ENCODE results near the gene DMD. TPM values are rescaled to one million over a fixed set of nuclear protein-coding genes. Genes with fewer than 3 reads are reported as not detected.

Gene DMD
- total RNA-seq, 3 donors from 2014 or later (not counting 1 experiment from before 2014, with no cell fraction given), result not detected

DNA sequence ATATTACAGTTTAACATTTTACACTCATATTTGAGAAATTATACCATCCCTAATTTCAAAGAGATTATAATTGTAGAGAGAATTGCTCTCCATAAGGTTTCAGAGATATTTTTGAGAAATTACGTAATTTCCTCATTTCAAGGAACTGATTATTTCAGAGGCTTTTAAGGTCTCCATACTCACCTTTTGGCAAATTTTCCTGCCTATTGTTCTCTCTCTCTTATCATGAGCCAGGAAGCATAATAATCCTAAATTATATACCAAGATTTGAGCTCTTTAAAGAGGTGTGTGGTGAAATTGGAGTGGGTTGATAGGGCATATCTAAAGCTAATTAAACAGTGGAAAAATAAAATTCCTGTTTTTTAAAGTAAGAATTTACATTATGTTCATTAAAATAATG, 1890.6 kb downstream of the DMD start:
- ATAC-seq, result no peak
- intact Hi-C loops (cut with micrococcal nuclease), result no loop called here
- H3K36me3 Mint-ChIP-seq, result no peaks in the 10 kb centered on the region
- no peaks in the 10 kb centered on the region for H3K4me1 Mint-ChIP-seq
- no peaks in the 10 kb centered on the region for H3K27me3 Mint-ChIP-seq (ENCODE audit: low read depth in 2 of 2)
- Histone ChIP-seq H3K36me3 (ENCODE audit: control insufficient read depth, insufficient read depth, low read length) (no peaks in the 10 kb centered on the region), H3K27me3 (ENCODE audit: control insufficient read depth, insufficient read depth, low read length) (no peaks in the 10 kb centered on the region), H3K9me3 (ENCODE audit: control insufficient read depth, insufficient read depth, low read length) (no peaks in the 10 kb centered on the region), H3K4me1 (ENCODE audit: control insufficient read depth, insufficient read depth, low read length) (no peaks in the 10 kb centered on the region), H3K4me3 (ENCODE audit: low read length) (no peak overlapping the region), H3K27ac (ENCODE audit: low read length) (no peak overlapping the region)
- DNase-seq, result no peak
- no CpG with 5 or more reads among the region's 1 CpG for WGBS (ENCODE audit: insufficient coverage)
- no peak overlapping the region for H3K27ac Mint-ChIP-seq
- TF ChIP-seq, protein P1, sequence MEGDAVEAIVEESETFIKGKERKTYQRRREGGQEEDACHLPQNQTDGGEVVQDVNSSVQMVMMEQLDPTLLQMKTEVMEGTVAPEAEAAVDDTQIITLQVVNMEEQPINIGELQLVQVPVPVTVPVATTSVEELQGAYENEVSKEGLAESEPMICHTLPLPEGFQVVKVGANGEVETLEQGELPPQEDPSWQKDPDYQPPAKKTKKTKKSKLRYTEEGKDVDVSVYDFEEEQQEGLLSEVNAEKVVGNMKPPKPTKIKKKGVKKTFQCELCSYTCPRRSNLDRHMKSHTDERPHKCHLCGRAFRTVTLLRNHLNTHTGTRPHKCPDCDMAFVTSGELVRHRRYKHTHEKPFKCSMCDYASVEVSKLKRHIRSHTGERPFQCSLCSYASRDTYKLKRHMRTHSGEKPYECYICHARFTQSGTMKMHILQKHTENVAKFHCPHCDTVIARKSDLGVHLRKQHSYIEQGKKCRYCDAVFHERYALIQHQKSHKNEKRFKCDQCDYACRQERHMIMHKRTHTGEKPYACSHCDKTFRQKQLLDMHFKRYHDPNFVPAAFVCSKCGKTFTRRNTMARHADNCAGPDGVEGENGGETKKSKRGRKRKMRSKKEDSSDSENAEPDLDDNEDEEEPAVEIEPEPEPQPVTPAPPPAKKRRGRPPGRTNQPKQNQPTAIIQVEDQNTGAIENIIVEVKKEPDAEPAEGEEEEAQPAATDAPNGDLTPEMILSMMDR (IDR thresholded peaks at IDR 0.05), result no peak
- H3K9me3 Mint-ChIP-seq, result no peaks in the 10 kb centered on the region
- H3K4me3 Mint-ChIP-seq, result no peak overlapping the region

DNA sequence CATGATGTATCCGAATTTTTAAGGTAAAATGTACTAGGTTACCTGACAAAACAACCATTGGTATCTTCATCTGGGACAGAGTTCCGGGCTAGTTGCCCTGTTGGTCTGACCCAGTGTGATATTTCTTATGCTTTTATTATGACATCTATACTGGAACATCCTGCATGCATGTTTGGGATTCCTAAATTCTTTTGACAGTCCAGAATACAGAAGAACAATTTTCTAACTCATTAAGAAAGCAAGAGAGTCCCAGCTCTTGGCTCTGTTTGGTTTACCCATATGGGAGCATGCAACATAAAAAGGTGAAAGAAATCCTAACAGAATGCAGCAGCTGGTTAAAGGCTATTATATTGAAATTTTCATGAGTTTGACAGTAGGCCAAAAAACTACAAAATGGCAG, 1891.8 kb downstream of the DMD start:
- intact Hi-C loops (cut with micrococcal nuclease), result no loop called here
- Histone ChIP-seq H3K4me3 (ENCODE audit: low read length) (no peak overlapping the region), H3K36me3 (ENCODE audit: control insufficient read depth, insufficient read depth, low read length) (no peaks in the 10 kb centered on the region), H3K9me3 (ENCODE audit: control insufficient read depth, insufficient read depth, low read length) (no peaks in the 10 kb centered on the region), H3K27ac (ENCODE audit: low read length) (no peak overlapping the region), H3K27me3 (ENCODE audit: control insufficient read depth, insufficient read depth, low read length) (no peaks in the 10 kb centered on the region), H3K4me1 (ENCODE audit: control insufficient read depth, insufficient read depth, low read length) (no peaks in the 10 kb centered on the region)
- Mint-ChIP-seq H3K27me3 (ENCODE audit: low read depth in 2 of 2) (no peaks in the 10 kb centered on the region), H3K9me3 (peaks cover 0 to under 1% of the 10 kb centered on the region in 2 donors), H3K36me3 (no peaks in the 10 kb centered on the region), H3K4me1 (no peaks in the 10 kb centered on the region), H3K4me3 (no peak overlapping the region), H3K27ac (no peak overlapping the region)
- ATAC-seq, result no peak
- TF ChIP-seq, protein P1 (IDR thresholded peaks at IDR 0.05), result no peak
- DNase-seq, result no peak
- WGBS (ENCODE audit: insufficient coverage), result no CpG with 5 or more reads among the region's 2 CpGs

DNA sequence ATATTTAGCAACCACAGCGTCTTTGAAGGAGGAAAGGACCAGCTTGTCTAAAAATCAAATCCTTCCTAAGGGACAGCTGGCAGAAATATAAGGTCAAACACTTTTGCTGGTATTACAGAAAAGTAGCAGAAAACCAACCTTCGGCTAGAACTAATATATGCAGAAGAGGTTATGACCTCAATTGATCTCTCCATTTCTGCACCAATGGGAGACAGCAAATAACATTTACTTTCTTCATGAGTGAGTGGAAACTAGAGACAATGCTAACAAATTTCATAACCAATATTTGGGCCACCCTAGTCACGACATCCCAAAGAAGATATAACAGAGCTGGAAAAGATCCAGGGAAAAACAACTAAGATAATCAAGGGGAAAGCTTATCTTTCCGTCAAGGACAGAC, 1892.5 kb downstream of the DMD start:
- no peak for ATAC-seq
- 89% methylated on average over 2 of the region's 4 CpGs for whole genome bisulfite sequencing (ENCODE audit: insufficient coverage)
- Mint-ChIP-seq H3K36me3 (no peaks in the 10 kb centered on the region), H3K9me3 (peaks cover 0 to 4% of the 10 kb centered on the region in 2 donors), H3K4me1 (no peaks in the 10 kb centered on the region), H3K27ac (no peak overlapping the region), H3K27me3 (ENCODE audit: low read depth in 2 of 2) (no peaks in the 10 kb centered on the region), H3K4me3 (no peak overlapping the region)
- H3K27me3 ChIP-seq (ENCODE audit: control insufficient read depth, insufficient read depth, low read length), result no peaks in the 10 kb centered on the region
- H3K36me3 ChIP-seq (ENCODE audit: control insufficient read depth, insufficient read depth, low read length), result no peaks in the 10 kb centered on the region
- TF ChIP-seq, protein P1 (IDR thresholded peaks at IDR 0.05), result no peak
- no peak overlapping the region for H3K27ac ChIP-seq (ENCODE audit: low read length)
- no peaks in the 10 kb centered on the region for H3K4me1 ChIP-seq (ENCODE audit: control insufficient read depth, insufficient read depth, low read length)
- DNase-seq, result no peak
- intact Hi-C loops (cut with micrococcal nuclease), result no loop called here
- H3K4me3 ChIP-seq (ENCODE audit: low read length), result no peak overlapping the region
- H3K9me3 ChIP-seq (ENCODE audit: control insufficient read depth, insufficient read depth, low read length), result no peaks in the 10 kb centered on the region

DNA sequence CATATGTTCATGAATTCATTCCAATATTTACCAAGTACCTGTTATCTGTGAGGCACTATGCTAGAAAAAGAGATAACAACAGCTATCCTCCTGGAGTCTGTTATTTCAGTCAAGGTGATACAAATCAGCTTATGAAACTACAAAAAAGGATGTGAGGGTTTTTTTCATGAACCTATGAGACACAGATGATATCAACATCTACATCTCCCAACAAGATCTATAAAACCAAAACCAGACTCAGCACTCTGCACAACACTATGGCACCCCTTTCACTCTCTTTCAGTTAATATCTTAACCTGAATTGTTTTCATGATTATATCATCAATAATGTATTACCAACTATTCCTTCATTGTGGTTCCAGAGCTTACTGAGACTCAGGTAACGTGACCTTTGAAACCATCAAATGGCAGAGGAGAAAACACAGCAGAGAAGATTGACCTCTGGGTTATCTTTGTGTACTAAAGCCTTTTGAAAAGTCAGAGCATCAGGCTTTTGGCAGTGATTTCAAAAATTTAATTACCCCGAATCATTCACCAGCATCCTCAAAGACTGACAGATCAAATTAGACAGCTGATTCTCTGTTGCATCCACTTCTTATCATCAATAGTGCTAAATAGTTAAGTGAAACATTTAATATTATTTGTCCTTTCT, 1894.9 kb downstream of the DMD start:
- peaks cover 2 to 4% of the 10 kb centered on the region in 2 donors for H3K9me3 Mint-ChIP-seq
- TF ChIP-seq, protein P1 (IDR thresholded peaks at IDR 0.05), result no peak
- Histone ChIP-seq H3K27ac (ENCODE audit: low read length) (no peak overlapping the region), H3K9me3 (ENCODE audit: control insufficient read depth, insufficient read depth, low read length) (no peaks in the 10 kb centered on the region), H3K4me1 (ENCODE audit: control insufficient read depth, insufficient read depth, low read length) (no peaks in the 10 kb centered on the region), H3K27me3 (ENCODE audit: control insufficient read depth, insufficient read depth, low read length) (no peaks in the 10 kb centered on the region), H3K36me3 (ENCODE audit: control insufficient read depth, insufficient read depth, low read length) (no peaks in the 10 kb centered on the region), H3K4me3 (ENCODE audit: low read length) (no peak overlapping the region)
- H3K4me1 Mint-ChIP-seq, result no peaks in the 10 kb centered on the region
- intact Hi-C loops (cut with micrococcal nuclease), result no loop called here
- H3K36me3 Mint-ChIP-seq, result no peaks in the 10 kb centered on the region
- 88% methylated on average over 1 of the region's 2 CpGs for WGBS (ENCODE audit: insufficient coverage)
- no peaks in the 10 kb centered on the region for H3K27me3 Mint-ChIP-seq (ENCODE audit: low read depth in 2 of 2)
- DNase-seq (no peak), ATAC-seq (no peak)
- H3K27ac Mint-ChIP-seq, result no peak overlapping the region
- no peak overlapping the region for H3K4me3 Mint-ChIP-seq

Measured in natural killer cell (primary cell).